Subcutaneous adipose tissue (tissue), 4 donors: Measurements from ENCODE around the gene ULK1. TPM values are rescaled to one million over a fixed set of nuclear protein-coding genes. Genes with fewer than 3 reads are reported as not detected.

Source experiments
- total RNA-seq, 4 donors: library from RNA; depleted of rRNA; stranded (reverse); fragments of >200 nt; gene quantifications; one replicate each; pipeline ENCODE4 v1.1.0, GENCODE V29; 2016
- TF ChIP-seq, protein P1 (sequence below): fragments of 450-650 bp; IDR thresholded peaks from one replicate; pipeline ENCODE4 v1.5.1; 2016; ENCODE audit warnings: low read depth, mild to moderate bottlenecking, control low read depth, antibody characterized with exemption, moderate library complexity

ULK1 gene
- total RNA-seq, 4 donors from 2014 or later, result 10.9 to 35.8 (median 16.3) TPM

GRCh38 chr12:131950182-131950913 is 55.9 kb downstream of the ULK1 start:
- TF ChIP-seq, protein P1, sequence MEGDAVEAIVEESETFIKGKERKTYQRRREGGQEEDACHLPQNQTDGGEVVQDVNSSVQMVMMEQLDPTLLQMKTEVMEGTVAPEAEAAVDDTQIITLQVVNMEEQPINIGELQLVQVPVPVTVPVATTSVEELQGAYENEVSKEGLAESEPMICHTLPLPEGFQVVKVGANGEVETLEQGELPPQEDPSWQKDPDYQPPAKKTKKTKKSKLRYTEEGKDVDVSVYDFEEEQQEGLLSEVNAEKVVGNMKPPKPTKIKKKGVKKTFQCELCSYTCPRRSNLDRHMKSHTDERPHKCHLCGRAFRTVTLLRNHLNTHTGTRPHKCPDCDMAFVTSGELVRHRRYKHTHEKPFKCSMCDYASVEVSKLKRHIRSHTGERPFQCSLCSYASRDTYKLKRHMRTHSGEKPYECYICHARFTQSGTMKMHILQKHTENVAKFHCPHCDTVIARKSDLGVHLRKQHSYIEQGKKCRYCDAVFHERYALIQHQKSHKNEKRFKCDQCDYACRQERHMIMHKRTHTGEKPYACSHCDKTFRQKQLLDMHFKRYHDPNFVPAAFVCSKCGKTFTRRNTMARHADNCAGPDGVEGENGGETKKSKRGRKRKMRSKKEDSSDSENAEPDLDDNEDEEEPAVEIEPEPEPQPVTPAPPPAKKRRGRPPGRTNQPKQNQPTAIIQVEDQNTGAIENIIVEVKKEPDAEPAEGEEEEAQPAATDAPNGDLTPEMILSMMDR, result no peak

- TF ChIP-seq, protein P1, result no peak
Observed at GRCh38 chr12:131959116-131959515, 64.7 kb downstream of the ULK1 start.

DNA sequence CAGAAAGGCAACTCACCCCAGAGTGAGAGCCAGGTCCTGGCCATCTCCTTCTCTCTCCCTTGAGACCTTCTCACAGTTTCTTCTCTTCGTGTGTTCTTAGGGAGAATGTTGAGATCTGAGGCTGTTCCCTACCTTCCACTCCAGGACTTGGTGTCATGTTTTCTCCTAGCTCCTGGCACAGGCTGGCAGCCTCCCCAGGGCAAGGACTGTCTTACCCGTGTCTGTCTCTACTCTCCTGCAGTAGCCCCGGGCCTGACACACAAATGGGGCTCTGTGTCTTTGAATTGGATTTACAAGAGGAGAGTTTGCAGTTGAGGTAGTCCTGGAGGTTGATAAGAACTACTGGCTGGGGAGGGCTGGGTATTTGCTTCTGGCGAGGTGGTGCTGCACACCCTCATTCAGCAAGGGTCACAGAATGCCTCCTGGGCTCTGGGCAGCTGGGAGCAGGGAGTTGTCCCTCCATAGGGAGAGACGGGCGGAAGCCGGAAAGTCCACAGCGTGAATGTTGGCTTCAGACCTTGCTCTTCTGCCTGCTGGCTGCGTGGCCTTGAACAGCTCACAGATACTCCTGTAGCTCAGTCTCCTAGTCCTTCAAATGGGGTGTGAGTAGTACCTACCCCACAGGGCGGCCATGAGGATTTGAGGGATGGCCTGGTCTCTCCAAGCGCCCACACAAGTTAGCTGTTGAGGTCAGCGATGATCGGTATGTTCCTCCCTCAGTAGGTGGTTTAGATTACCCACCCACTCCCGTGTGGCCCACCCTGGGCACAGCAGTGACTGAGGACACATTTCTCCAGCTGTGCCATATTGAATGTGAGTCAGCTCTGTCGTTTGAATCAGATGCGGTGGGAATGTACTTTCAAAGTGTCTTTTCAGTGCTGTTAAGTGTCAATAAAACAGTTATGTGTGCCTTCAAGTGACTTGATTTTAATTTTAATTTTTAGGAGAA is 65.5 kb downstream of the ULK1 start:
- TF ChIP-seq, protein P1, result no peak

- TF ChIP-seq, protein P1, result no peak
Observed at GRCh38 chr12:131962069-131962468, 67.6 kb downstream of the ULK1 start.

DNA sequence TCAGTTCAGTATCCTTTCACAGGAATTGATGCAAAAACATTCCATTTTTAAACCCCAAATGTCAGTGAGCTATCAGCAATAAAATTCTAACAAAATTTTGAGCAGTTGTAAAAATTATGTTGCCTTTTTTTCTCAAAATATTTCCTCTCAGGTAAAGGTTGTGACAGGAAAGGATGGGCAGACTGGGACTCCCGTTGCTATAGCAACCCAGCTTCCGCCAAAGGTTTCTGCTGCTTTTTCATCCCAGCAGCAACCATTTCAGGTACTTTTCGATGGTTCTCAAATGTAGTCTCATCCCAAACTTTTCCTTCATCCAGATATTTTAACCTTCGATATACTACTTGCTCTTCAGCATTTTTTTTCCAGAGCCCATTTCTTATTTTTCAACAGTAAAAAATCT is 69.0 kb downstream of the ULK1 start:
- TF ChIP-seq, protein P1, result no peak

GRCh38 chr12:131965073-131965472 is 70.7 kb downstream of the ULK1 start:
- TF ChIP-seq, protein P1, result no peak

DNA sequence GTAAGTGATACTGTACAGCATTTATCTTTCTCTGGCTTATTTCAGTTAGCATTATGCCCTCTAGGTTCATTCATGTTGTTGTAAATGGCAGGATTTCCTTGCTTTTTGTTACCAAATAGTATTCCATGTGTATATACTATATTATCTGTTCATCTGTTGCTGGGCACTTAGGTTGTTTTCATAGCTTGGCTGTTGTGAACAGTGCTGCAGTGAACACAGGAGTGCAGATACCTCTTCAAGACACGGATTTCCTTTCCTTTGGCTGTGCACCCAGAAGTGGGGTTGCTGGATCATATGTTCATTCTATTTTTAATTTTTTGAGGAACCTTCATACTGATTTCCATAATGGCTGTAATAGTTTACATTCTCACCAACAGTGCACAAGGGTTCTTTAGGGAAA is 76.8 kb downstream of the ULK1 start:
- TF ChIP-seq, protein P1, result no peak
